GM12892 (cell line): ENCODE results near the gene C1R.

Source experiments
- DNase-seq: peaks from one replicate; pipeline ENCODE4 v3.0.0; 2011; ENCODE audit not compliant: insufficient read length
- FAIRE-seq: peaks from 2 replicates; lab custom pipeline; 2011; peaks lifted over from hg19 to GRCh38; lab: Jason Lieb, UNC
- POLR2A ChIP-seq: IDR thresholded peaks from 2 replicates; pipeline ENCODE4 v1.6.1; 2011; ENCODE audit warnings: low read depth, low read length, control low read depth
- POLR2AphosphoS5 ChIP-seq: IDR thresholded peaks from 2 replicates; pipeline ENCODE4 v1.6.1; 2011; ENCODE audit warnings: low read depth, low read length, control low read depth
- TAF1 ChIP-seq: IDR thresholded peaks from 2 replicates; pipeline ENCODE4 v1.6.1; 2011; ENCODE audit warnings: low read depth, mild to moderate bottlenecking, control low read depth, low read length, borderline replicate concordance

C1R gene

DNA sequence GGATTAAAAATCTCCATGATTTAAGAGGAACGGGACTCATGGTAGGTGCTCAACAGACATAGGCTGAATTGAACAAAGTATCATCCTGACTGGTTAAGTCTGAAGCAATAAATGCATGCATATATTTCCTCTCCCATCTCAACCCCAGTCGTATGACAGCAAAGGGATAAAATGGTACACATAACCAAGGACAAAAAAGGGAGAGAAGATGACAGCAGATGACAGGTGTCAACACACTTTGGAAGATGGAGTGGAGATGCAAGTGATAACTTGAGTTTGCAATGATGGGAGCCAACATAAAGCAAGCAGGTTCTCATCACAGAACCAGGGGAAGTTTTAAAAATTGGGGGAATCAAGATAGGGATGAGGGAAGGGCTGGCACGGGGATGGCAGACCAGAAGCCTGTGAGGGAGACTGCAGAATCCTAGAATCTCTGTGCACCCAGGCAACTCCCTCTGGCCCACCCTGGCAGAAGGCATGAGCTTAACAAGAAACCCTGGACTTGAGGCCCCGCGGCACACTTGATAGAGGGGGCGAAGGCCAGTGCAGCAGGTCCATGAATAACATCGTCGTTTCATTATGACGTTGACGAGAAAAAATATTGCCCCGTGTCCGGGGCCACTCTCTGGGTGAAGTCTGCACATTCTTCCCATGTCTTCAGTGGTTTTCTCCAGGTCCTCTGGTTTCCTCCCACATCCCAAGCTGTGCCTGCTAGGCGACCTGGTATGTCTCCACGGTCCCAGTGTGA, 11.8 kb upstream of the C1R start:
- FAIRE-seq, result no peak

DNA sequence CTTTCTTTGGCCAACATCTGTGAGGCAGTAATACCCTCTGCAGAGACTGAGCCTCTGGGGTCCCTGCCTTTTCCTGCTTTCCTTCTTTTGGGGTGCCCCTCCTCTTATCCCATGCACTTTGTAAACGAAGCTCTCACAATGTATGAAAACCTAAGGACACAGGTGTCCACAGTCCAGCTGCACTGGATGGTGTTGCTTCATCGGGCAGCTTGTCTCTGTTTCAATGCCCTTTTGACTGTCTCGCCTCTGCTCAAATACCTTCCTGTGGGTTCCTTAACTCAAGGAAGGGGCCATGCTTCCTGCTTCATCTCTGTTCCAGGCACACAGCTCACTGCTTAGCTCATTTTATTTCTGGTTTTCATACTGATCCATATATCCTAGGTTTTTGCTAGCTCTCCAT, 10.3 kb upstream of the C1R start:
- no peak for TF ChIP-seq POLR2A
- no peak for TF ChIP-seq POLR2AphosphoS5
- TF ChIP-seq TAF1, result no peak
- no peak for FAIRE-seq
- no peak for DNase-seq

More for the DNA sequence above, 11.8 kb upstream of the C1R start:
- no peak for DNase-seq
- TF ChIP-seq POLR2A (no peak), POLR2AphosphoS5 (no peak), TAF1 (no peak)

DNA sequence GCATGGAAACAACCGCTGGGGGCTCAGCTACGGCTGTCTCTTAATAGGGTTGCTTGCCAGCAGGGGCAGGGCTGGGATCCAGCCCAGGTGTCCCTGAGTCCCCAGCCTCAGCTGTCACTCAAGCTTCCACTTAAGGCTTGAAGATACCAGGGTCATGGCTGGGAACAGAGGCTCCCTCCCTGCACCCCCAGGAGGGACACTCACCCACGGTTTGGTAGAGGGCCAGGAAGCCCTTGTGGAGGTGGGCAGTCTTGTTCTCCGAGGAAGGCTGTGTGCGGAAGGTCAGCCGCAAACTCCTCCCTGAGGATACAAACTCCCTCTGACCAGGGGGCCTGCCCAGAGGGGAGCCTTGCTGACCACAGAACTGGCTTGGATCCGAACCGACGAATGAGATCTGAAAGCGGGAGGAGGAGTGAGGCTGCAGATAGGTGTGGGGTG, 9.5 kb upstream of the C1R start:
- no peak for DNase-seq
- TF ChIP-seq POLR2AphosphoS5 (no peak), TAF1 (no peak), POLR2A (no peak)
- FAIRE-seq, result no peak

DNA sequence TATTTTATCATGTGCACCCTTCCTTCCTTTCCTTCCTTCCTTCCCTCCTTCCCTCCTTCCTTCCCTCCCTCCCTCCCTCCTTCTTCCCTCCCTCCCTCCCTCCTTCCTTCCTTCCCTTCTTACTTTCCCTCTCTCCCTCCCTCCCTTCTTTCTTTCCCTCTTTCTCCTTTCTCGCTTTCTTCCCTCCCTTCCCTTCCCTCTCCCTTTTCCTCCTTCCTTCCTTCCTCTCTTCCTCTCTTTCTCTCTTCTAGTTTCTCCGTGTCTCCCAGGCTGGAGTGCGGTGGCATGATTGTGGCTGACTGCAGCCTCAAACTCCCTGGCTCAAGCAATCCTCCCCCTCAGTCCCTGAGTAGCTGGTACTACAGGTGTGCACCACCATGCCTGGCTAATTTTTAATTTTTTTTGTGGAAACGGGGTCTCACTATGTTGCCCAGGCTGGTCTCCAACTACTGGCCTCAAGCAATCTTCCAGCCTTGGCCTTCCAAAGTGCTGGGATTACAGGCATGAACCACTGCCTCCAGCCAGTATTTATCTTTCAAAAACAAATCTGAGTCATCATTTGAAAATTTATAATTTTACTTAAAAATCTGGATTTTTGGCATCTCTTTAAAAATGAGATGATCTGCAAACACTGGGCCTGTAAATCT, 8.9 kb upstream of the C1R start:
- no peak for DNase-seq
- FAIRE-seq, result no peak
- no peak for TF ChIP-seq POLR2A
- no peak for TF ChIP-seq POLR2AphosphoS5
- no peak for TF ChIP-seq TAF1

DNA sequence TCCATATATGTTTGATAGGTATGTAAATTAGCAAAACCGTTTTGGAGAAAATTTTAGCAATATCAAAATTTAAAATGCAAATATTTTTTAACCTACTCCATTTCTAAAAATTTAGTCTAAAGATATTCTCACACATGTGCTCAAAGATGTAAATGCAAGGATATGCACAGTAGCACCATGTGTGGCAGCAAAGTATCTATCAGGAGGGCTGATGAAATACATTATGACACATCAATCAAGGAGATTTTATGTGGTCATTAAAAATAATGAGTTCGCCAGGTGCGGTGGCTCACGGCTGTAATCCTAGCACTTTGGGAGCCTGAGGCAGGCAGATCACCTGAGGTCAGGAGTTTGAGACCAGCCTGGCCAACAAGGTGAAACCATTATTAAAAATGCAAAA, 8.0 kb upstream of the C1R start:
- TF ChIP-seq POLR2AphosphoS5, result no peak
- TF ChIP-seq TAF1, result no peak
- no peak for TF ChIP-seq POLR2A
- FAIRE-seq (no peak), DNase-seq (no peak)

DNA sequence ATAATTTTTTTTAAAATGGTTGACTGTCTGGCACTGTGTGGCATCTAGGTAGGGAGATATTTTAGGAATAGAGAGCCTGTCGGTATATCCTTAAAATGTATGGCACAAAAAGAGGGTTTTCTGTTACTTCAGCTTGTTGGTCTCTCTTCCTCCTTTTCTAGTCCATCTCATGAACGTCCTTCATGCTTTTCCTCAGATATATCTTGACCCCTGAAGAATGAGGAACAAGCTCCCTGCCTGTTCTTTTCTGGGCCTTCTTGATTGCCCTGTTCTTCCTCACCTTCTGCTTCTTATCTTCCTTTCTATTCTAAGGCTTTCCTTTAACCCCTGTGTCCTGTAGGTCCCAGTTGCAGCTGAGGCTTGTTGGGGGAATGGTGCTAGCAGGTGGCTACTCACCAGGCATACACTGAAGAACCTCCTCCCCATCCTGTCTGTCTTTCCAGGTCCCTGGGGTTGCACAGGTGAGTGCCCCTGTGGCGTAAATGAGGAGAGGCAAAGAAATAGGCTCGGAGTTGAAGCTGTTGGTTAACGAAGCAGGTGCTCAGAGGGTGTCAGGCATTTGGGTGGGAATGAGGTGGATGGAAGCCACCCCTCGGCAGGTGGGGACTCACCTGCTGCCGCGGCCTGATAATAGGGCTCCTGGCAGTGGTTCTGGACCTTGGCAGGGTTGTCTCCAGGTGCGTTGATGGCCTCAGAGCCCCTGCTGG, 7.2 kb upstream of the C1R start:
- no peak for TF ChIP-seq POLR2A
- no peak for TF ChIP-seq TAF1
- TF ChIP-seq POLR2AphosphoS5, result no peak
- DNase-seq (no peak), FAIRE-seq (no peak)

DNA sequence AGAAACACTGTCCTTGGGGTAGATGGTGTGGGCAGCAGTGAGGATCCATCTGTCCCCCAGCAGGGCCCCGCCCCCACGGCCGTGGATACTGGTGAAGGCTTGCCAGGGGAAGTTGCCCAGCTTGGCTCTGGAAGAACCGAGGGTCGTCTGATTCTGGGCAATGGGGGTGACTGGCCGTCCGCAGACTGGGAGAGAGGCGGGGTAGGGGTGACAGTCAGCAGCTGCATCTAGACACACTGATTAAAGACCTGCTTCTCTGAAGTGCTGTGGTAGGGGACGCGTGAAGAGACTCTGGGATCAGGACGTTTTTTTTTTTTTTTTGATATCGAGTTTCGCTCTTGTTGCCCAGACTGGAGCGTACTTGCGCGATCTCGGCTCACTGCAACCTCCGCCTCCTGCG, 4.7 kb upstream of the C1R start:
- FAIRE-seq (no peak), DNase-seq (no peak)
- TF ChIP-seq POLR2A (no peak), TAF1 (no peak), POLR2AphosphoS5 (no peak)

DNA sequence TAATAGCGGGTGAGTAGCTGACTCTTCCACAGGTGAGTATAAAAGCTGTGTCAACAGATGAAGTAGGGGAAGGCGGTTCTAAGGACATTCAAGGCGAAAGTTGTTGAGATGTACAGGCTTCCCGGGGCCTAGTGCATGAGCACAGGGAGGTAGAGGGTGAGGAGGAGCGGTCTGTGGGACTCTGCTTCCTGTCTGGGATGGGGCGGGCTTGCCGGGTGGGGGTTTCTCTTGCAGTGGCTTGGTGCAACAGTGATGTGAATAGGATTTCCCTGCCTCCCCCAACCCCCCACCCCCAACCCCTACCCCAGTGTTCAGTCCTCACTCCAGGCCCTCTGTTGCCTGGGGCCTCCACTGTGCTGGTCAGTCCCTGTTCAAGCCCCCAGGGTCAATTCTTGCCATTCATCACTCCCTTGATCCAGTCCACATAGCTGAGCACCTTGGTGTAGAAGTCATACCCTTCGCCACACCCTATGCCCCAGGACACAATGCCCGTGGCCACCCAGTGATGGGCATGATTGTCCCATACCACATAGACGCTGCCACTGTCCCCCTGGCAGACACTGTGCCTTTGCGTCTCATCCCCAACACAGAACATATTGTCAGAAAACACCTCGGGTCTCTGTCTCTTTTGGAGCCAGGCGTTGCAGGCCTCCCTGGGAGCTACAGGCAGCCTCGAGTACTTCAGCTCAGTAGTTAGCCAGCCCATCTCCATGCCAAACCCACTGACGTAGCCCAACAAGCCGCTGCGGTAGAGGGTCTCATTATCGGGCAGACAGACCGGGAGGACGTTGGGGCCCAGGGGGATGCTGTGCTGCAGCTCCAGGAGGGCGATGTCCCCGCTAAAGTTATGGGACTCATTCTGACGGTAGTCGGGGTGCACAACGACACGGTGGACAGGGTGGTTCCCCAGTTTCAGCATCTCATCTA, 4.0 kb upstream of the C1R start:
- DNase-seq, result no peak
- FAIRE-seq, result no peak
- TF ChIP-seq POLR2AphosphoS5 (no peak), POLR2A (no peak), TAF1 (no peak)

DNA sequence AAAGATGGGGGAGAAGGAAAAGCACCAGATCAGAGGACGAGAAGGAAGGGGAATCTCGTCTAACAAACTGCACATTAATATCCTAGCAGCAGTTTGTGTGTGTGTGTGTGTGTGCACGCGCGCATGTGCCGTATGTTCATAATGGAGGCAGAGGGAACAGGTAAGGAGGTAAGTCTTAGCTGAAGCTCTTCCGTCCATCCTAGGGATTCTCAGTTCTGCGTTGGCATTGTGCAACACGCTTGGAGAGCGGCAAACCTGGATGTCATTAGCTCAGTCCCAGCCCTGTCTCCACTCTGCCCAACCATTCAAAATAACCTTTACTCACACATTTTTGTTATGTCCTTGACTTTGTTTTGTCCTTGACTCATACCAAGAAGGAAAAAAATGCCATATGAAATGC, 1.6 kb upstream of the C1R start:
- no peak for DNase-seq
- FAIRE-seq, result no peak
- TF ChIP-seq POLR2AphosphoS5, result no peak
- TF ChIP-seq TAF1, result no peak
- no peak for TF ChIP-seq POLR2A

DNA sequence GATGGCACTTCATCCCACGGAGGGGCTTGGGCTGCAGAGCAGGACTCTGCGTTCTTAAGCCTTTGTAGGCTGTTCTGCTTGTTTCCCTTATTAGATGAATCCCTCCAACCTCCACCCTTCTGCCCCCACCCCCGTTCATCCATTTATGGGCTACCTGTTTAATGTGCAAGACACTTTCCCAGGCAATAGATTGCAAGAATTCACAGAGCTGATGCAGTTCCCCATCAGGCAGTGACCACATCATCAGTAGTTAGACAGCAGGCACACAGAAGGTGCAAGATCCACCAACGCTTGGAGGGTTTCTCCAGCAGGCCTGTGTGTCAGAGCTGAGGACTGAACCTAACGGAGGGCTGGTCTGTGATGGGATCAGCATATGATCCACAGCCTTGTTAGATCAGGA, 1.2 kb upstream of the C1R start:
- FAIRE-seq (no peak), DNase-seq (no peak)
- no peak for TF ChIP-seq POLR2A

DNA sequence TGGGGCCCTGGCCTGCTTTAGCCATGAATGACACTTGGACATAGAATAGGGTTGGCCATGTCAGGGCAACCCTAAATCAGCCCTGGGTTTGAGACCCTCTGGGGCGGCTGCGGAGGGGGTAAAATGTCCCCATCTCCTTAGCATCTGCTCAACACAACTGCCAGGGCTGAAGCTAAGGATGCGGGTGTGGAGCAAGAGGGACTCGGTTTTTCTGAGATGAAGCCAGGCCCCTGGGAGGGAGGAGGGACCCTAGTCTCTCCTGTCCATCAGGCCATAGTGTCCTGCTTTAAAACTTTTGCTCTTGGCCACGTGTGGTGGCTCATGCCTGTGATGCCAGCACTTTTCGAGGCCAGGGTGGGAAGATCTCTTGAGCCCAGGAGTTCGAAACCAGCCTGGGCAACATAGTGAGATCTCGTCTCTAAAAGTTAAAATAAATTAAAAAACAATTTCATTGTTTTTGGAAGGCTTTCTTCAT, 778 bp upstream of the C1R start:
- DNase-seq, result no peak
- FAIRE-seq, result no peak
- TF ChIP-seq TAF1 (no peak), POLR2A (no peak), POLR2AphosphoS5 (no peak)
